SK-N-SH (cell line): ENCODE results near the gene ITGAL. TPM values are rescaled to one million over a fixed set of nuclear protein-coding genes. Genes with fewer than 3 reads are reported as not detected.
"Not testable (repeated sequence)": the region's sequence is repeated elsewhere in the genome, so short reads cannot be mapped to it uniquely, and the experiment has no call there.

Source experiments
- CTCF ChIA-PET: fragments of 300-600, 350-600 bp; formaldehyde crosslinking; extraction: SDS; loops from one replicate; lab custom pipeline; 2021; lab: Yijun Ruan, JAX
- POLR2A ChIA-PET: fragments of 350-600 bp; sonication (Branson Sonifier 250); formaldehyde crosslinking; extraction: SDS; loops from one replicate; lab custom pipeline; 2020; ENCODE audit warnings: antibody characterized with exemption, inconsistent platforms; lab: Yijun Ruan, JAX
- DNase-seq: peaks from one replicate; pipeline ENCODE4 v3.0.0; 2012
- H2AFZ ChIP-seq: fragments of 200-600 bp; sonication (generic); 2 replicates; pipeline ENCODE4 v1.8.1; 2016; ENCODE audit warnings: antibody characterized with exemption, mild to moderate bottlenecking, low read depth
- H3F3A ChIP-seq: fragments of 200-600 bp; sonication (generic); replicated peaks from 2 replicates; pipeline ENCODE3; 2016; ENCODE audit warnings: antibody characterized with exemption, mild to moderate bottlenecking; ENCODE audit not compliant: insufficient read depth
- H3K27ac ChIP-seq, 2 experiments: fragments of 200-500 bp in 1 of 2; fragments of 200-600 bp in 1 of 2; sonication (Bioruptor generic) in 1 of 2; sonication (generic), shearing (Covaris generic) in 1 of 2; 2 replicates each; pipeline versions ENCODE4 v1.5.1 to v1.6.1; 2014 to 2016; ENCODE audit warnings: low read depth in 2 of 2, inconsistent platforms in 1 of 2, low read length in 1 of 2, mild to moderate bottlenecking in 1 of 2, mixed read lengths in 1 of 2
- H3K27me3 ChIP-seq: fragments of 200-600 bp; sonication (generic), shearing (Covaris generic); 2 replicates; pipeline ENCODE4 v1.6.1; 2016; ENCODE audit warnings: mixed run types; ENCODE audit not compliant: insufficient read depth
- H3K36me3 ChIP-seq, 2 experiments: fragments of 200-500 bp in 1 of 2; fragments of 200-600 bp in 1 of 2; sonication (Bioruptor generic) in 1 of 2; sonication (generic) in 1 of 2; replicated peaks in 1 of 2; 2 replicates each; pipeline versions ENCODE3 to v1.5.1; 2014 to 2016; ENCODE audit warnings: low read length in 1 of 2, mild to moderate bottlenecking in 1 of 2; ENCODE audit not compliant: insufficient read depth in 2 of 2, control insufficient read depth in 1 of 2
- H3K4me1 ChIP-seq, 2 experiments: fragments of 200-500 bp in 1 of 2; fragments of 200-600 bp in 1 of 2; sonication (Bioruptor generic) in 1 of 2; sonication (generic), shearing (Covaris generic) in 1 of 2; 2 replicates each; pipeline versions ENCODE4 v1.5.1 to v1.6.1; 2014 to 2016; ENCODE audit warnings: low read depth in 1 of 2, low read length in 1 of 2, mixed run types in 1 of 2; ENCODE audit not compliant: insufficient read depth in 2 of 2, control insufficient read depth in 1 of 2
- H3K4me2 ChIP-seq: fragments of 200-600 bp; sonication (generic), shearing (Covaris generic); 2 replicates; pipeline ENCODE4 v1.6.1; 2017; ENCODE audit warnings: mixed run types
- H3K4me3 ChIP-seq, 2 experiments: fragments of 200-500 bp in 1 of 2; fragments of 200-600 bp in 1 of 2; sonication (Bioruptor generic) in 1 of 2; sonication (generic), shearing (Covaris generic) in 1 of 2; 2 replicates each; pipeline versions ENCODE4 v1.5.1 to v1.8.1; 2014 to 2016; ENCODE audit warnings: low read depth in 2 of 2, inconsistent platforms in 1 of 2, low read length in 1 of 2, mild to moderate bottlenecking in 1 of 2, mixed read lengths in 1 of 2, moderate library complexity in 1 of 2
- H3K79me2 ChIP-seq: fragments of 200-600 bp; sonication (generic); 2 replicates; pipeline ENCODE4 v1.8.1; 2017; ENCODE audit warnings: mild to moderate bottlenecking; ENCODE audit not compliant: insufficient read depth
- H3K9ac ChIP-seq: fragments of 200-600 bp; sonication (generic); 2 replicates; pipeline ENCODE4 v1.6.1; 2017; ENCODE audit warnings: mixed run types
- H3K9me2 ChIP-seq: fragments of 200-600 bp; sonication (generic); 2 replicates; pipeline ENCODE4 v1.6.1; 2017; ENCODE audit warnings: mixed run types
- H3K9me3 ChIP-seq: fragments of 200-600 bp; sonication (generic); 2 replicates; pipeline ENCODE4 v1.6.1; 2017; ENCODE audit warnings: mixed run types, mild to moderate bottlenecking, moderate library complexity
- H4K20me1 ChIP-seq: fragments of 200-600 bp; sonication (generic); 2 replicates; pipeline ENCODE4 v1.6.1; 2017; ENCODE audit warnings: mild to moderate bottlenecking, mixed run types; ENCODE audit not compliant: insufficient read depth
- ELF1 ChIP-seq: IDR thresholded peaks from 2 replicates; pipeline ENCODE4 v1.4.0; 2012
- EZH2phosphoT487 ChIP-seq: fragments of 200-600 bp; sonication (generic); IDR thresholded peaks from 2 replicates; pipeline ENCODE4 v1.6.1; 2017; ENCODE audit warnings: low read depth, mixed run types, mild to moderate bottlenecking, antibody characterized with exemption, moderate library complexity, borderline replicate concordance
- FOXJ3 ChIP-seq: sonication (generic); formaldehyde crosslinking; IDR thresholded peaks from 2 replicates; pipeline ENCODE4 v1.5.1; 2020; ENCODE audit warnings: mild to moderate bottlenecking, missing genetic modification reagents
- GABPA ChIP-seq: IDR thresholded peaks from 2 replicates; pipeline ENCODE4 v1.4.0; 2012; ENCODE audit warnings: low read depth, mild to moderate bottlenecking
- MXI1 ChIP-seq: IDR thresholded peaks from 2 replicates; pipeline ENCODE4 v1.6.1; 2012; ENCODE audit warnings: mild to moderate bottlenecking, low read depth, low read length, improper control_type of control experiment
- NFIC ChIP-seq: IDR thresholded peaks from 2 replicates; pipeline ENCODE4 v1.4.0; 2012; ENCODE audit warnings: borderline replicate concordance
- RAD21 ChIP-seq: IDR thresholded peaks from 2 replicates; pipeline ENCODE4 v1.6.1; 2012; ENCODE audit warnings: mild to moderate bottlenecking, low read length
- USF1 ChIP-seq: IDR thresholded peaks from 2 replicates; pipeline ENCODE4 v1.4.0; 2012; ENCODE audit warnings: low read depth, borderline replicate concordance
- WGBS: methylation state at CpG from one replicate; pipeline ENCODE4 v1.1.6; 2017; ENCODE audit warnings: low lambda C conversion rate; 5-methylcytosine and 5-hydroxymethylcytosine counted together
- polyA plus RNA-seq, 3 experiments: library from polyadenylated mRNA; depleted of rRNA; stranded (reverse); fragments of >200 nt; gene quantifications; 2 replicates each; pipeline ENCODE4 v1.2.3, GENCODE V29; 2012
- TF ChIP-seq, protein P1 (sequence below): fragments of 200-600 bp; sonication (generic); IDR thresholded peaks from 2 replicates; pipeline ENCODE4 v1.6.1; 2017; ENCODE audit warnings: antibody characterized with exemption, mild to moderate bottlenecking, moderate library complexity
- TF ChIP-seq, protein P2 (sequence below): IDR thresholded peaks from 2 replicates; pipeline ENCODE4 v1.4.0; 2012; ENCODE audit warnings: low read depth

Gene ITGAL
- polyA plus RNA-seq, 1 of the 3 experiments (the other 2 are of a cell fraction): 0.12 TPM

DNA sequence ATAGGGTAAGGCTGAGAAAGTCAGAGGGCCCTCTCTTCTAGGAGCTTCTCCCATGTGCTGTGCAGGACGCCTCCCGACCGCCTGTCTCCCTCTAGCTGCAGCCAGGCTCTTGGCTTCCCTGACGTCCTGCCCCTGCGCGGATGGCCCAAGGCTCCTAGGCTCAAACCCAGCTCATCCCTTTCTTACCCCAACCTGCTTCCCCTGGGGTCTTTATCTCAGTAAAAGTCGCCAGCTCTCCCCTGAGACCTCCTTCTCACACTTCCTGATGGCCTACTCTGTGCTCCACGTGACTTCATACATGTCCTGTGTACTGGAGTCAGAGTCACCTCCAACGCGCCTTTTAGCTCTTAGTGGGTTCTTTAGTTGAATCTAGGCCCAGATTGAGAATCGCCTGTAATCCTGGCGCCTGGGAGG lies 63.2 kb downstream of the ITGAL start (continued):
- TF ChIP-seq, protein P1, sequence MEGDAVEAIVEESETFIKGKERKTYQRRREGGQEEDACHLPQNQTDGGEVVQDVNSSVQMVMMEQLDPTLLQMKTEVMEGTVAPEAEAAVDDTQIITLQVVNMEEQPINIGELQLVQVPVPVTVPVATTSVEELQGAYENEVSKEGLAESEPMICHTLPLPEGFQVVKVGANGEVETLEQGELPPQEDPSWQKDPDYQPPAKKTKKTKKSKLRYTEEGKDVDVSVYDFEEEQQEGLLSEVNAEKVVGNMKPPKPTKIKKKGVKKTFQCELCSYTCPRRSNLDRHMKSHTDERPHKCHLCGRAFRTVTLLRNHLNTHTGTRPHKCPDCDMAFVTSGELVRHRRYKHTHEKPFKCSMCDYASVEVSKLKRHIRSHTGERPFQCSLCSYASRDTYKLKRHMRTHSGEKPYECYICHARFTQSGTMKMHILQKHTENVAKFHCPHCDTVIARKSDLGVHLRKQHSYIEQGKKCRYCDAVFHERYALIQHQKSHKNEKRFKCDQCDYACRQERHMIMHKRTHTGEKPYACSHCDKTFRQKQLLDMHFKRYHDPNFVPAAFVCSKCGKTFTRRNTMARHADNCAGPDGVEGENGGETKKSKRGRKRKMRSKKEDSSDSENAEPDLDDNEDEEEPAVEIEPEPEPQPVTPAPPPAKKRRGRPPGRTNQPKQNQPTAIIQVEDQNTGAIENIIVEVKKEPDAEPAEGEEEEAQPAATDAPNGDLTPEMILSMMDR: peak; percentile 45
- TF ChIP-seq FOXJ3 (CRISPR knock-in tag) (no peak), EZH2phosphoT487 (no peak), RAD21 (peak; percentile 61), NFIC (no peak), ELF1 (no peak), USF1 (no peak)
- TF ChIP-seq, protein P2, sequence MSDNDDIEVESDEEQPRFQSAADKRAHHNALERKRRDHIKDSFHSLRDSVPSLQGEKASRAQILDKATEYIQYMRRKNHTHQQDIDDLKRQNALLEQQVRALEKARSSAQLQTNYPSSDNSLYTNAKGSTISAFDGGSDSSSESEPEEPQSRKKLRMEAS: peak; percentile 76

GRCh38 chr16:30536391-30537024 lies 64.0 kb downstream of the ITGAL start:
- Histone ChIP-seq H3K79me2 (peaks cover 16% of the 10 kb centered on the region), H3K4me1 (peaks cover 8 to 17% of the 10 kb centered on the region in 2 experiments; a peak in 3 of 4 replicates)
- 98% methylated on average over 13 of the region's 13 CpGs for WGBS
- CTCF ChIA-PET: interaction anchor here (0.7 to 2.4 kb wide), 10 partner anchors 9 to 107 kb away, joined by 3 to 19 read pairs (median 4); partner anchors contain the start of genes DCTPP1, ZNF764 and ZNF785
- H3K4me3 ChIP-seq, H3K9me3 ChIP-seq, H3K27ac ChIP-seq, H3K27me3 ChIP-seq, H3K4me2 ChIP-seq, H3K9me2 ChIP-seq, H2AFZ ChIP-seq, H3F3A ChIP-seq, H4K20me1 ChIP-seq, DNase-seq, H3K9ac ChIP-seq, H3K36me3 ChIP-seq: not testable (repeated sequence)
- POLR2A ChIA-PET: interaction anchor here (0.6 to 2.8 kb wide), 7 partner anchors 10 to 192 kb away, joined by 3 to 47 read pairs (median 3); partner anchors contain the start of genes DCTPP1, FBRS, ZNF688 and ZNF764

- POLR2A ChIA-PET: no interaction called here
These were observed 66.7 kb downstream of the ITGAL start for GRCh38 chr16:30539000-30539964.

More at GRCh38 chr16:30539000-30539964, 66.7 kb downstream of the ITGAL start:
- WGBS: 83% methylated on average over 6 of the region's 8 CpGs
- no peak overlapping the region for H3K4me3 ChIP-seq
- no peaks in the 10 kb centered on the region for H3K9me3 ChIP-seq
- CTCF ChIA-PET: no interaction called here
- no peak for DNase-seq
- no peak overlapping the region for H3K4me2 ChIP-seq
- H4K20me1 ChIP-seq: no peaks in the 10 kb centered on the region
- no peak overlapping the region for H3K27ac ChIP-seq
- H3K9me2 ChIP-seq: no peaks in the 10 kb centered on the region
- peaks cover 8% of the 10 kb centered on the region for H3K79me2 ChIP-seq
- no peaks in the 10 kb centered on the region for H3K27me3 ChIP-seq
- H3F3A ChIP-seq: peaks cover 6% of the 10 kb centered on the region
- H3K9ac ChIP-seq: no peak overlapping the region
- H3K4me1 ChIP-seq: peaks cover 6 to 8% of the 10 kb centered on the region in 2 experiments; a peak in 3 of 4 replicates
- H3K36me3 ChIP-seq: no peaks in the 10 kb centered on the region
- no peak overlapping the region for H2AFZ ChIP-seq
- TF ChIP-seq, protein P1: no peak
- no peak for TF ChIP-seq MXI1
- TF ChIP-seq USF1: no peak
- TF ChIP-seq GABPA: no peak
